Endothelial cell (in vitro differentiated cells): ENCODE measurements around the gene COX7A1. TPM values are rescaled to one million over a fixed set of nuclear protein-coding genes. Genes with fewer than 3 reads are reported as not detected.
A peak's percentile ranks its signal among the peaks of the same experiment; 100 is the strongest.

Source experiments
- DNase-seq: peaks from one replicate; pipeline ENCODE4 v3.0.0; 2021; ENCODE audit warnings: low spot score
- H3K27ac Mint-ChIP-seq: one replicate; pipeline ENCODE4 v1.8.0; 2021; ENCODE audit warnings: mixed read lengths, inconsistent platforms; ENCODE audit not compliant: unreplicated experiment
- H3K27me3 Mint-ChIP-seq: one replicate; pipeline ENCODE4 v1.8.0; 2021; ENCODE audit warnings: mild to moderate bottlenecking, moderate library complexity, mixed read lengths, inconsistent platforms; ENCODE audit not compliant: unreplicated experiment
- H3K36me3 Mint-ChIP-seq: one replicate; pipeline ENCODE4 v1.8.0; 2021; ENCODE audit warnings: mild to moderate bottlenecking, low read depth, mixed read lengths, inconsistent platforms; ENCODE audit not compliant: unreplicated experiment
- H3K4me1 Mint-ChIP-seq: one replicate; pipeline ENCODE4 v1.8.0; 2021; ENCODE audit warnings: mild to moderate bottlenecking, mixed read lengths, inconsistent platforms; ENCODE audit not compliant: unreplicated experiment
- H3K4me3 Mint-ChIP-seq: one replicate; pipeline ENCODE4 v1.8.0; 2021; ENCODE audit warnings: mild to moderate bottlenecking, mixed read lengths, inconsistent platforms; ENCODE audit not compliant: unreplicated experiment
- H3K9me3 Mint-ChIP-seq: one replicate; pipeline ENCODE4 v1.8.0; 2021; ENCODE audit warnings: mixed read lengths, inconsistent platforms; ENCODE audit not compliant: unreplicated experiment
- CTCF ChIP-seq: fragments of 200-600 bp; sonication (generic); IDR thresholded peaks from one replicate; pipeline ENCODE4 v1.5.0; 2021; ENCODE audit warnings: antibody characterized with exemption; ENCODE audit not compliant: unreplicated experiment
- total RNA-seq: library from RNA; stranded (reverse); fragmentation: NEBNext Ultra II Directional; extraction: Animal tissue kit (Norgen Biotek cat#: 25700); gene quantifications from one replicate; pipeline ENCODE4 v1.2.1, GENCODE V29; 2021; ENCODE audit not compliant: unreplicated experiment

The COX7A1 gene
- total RNA-seq, 1 donor from 2014 or later, result 5.2 TPM

- no peak overlapping the region for H3K27ac Mint-ChIP-seq
- DNase-seq, result no peak
- H3K4me1 Mint-ChIP-seq, result no peaks in the 10 kb centered on the region
- peaks cover 4% of the 10 kb centered on the region for H3K27me3 Mint-ChIP-seq
- no peak for TF ChIP-seq CTCF
- H3K9me3 Mint-ChIP-seq, result no peaks in the 10 kb centered on the region
- H3K36me3 Mint-ChIP-seq, result peaks cover 8% of the 10 kb centered on the region
- H3K4me3 Mint-ChIP-seq, result no peak overlapping the region
Observed at GRCh38 chr19:36106441-36106840, 45.8 kb downstream of the COX7A1 start.

- H3K27me3 Mint-ChIP-seq, result peaks cover 4% of the 10 kb centered on the region
Observed at GRCh38 chr19:36103842-36104552, 48.2 kb downstream of the COX7A1 start.

GRCh38 chr19:36103040-36103626 is 49.1 kb downstream of the COX7A1 start:
- TF ChIP-seq CTCF, result no peak
- Mint-ChIP-seq H3K4me3 (peak overlapping the region; percentile 60), H3K4me1 (no peaks in the 10 kb centered on the region), H3K27ac (no peak overlapping the region), H3K36me3 (peaks cover 13% of the 10 kb centered on the region), H3K9me3 (no peaks in the 10 kb centered on the region), H3K27me3 (peaks cover 4% of the 10 kb centered on the region)
- DNase-seq, result no peak

More at GRCh38 chr19:36103842-36104552, 48.2 kb downstream of the COX7A1 start:
- Mint-ChIP-seq H3K36me3 (peaks cover 8% of the 10 kb centered on the region), H3K4me1 (no peaks in the 10 kb centered on the region), H3K9me3 (no peaks in the 10 kb centered on the region), H3K4me3 (no peak overlapping the region), H3K27ac (no peak overlapping the region)
- no peak for DNase-seq
- TF ChIP-seq CTCF, result no peak

- peaks cover 13% of the 10 kb centered on the region for H3K36me3 Mint-ChIP-seq
- no peak overlapping the region for H3K27ac Mint-ChIP-seq
- H3K9me3 Mint-ChIP-seq, result no peaks in the 10 kb centered on the region
- peaks cover 2% of the 10 kb centered on the region for H3K4me1 Mint-ChIP-seq
- no peak for DNase-seq
- H3K27me3 Mint-ChIP-seq, result peaks cover 7% of the 10 kb centered on the region
- TF ChIP-seq CTCF, result no peak
- no peak overlapping the region for H3K4me3 Mint-ChIP-seq
Observed at GRCh38 chr19:36101550-36102327, 50.5 kb downstream of the COX7A1 start.

Other genes with a start within 250 kb of the COX7A1 start
- gene HCST, start 249.9 kb downstream of the COX7A1 start, total RNA-seq, result 0.95 TPM
- not detected for gene TYROBP, start 244.2 kb downstream of the COX7A1 start, total RNA-seq
- 53.4 TPM for gene LRFN3, start 216.1 kb downstream of the COX7A1 start, total RNA-seq
- gene SDHAF1, start 157.3 kb downstream of the COX7A1 start, total RNA-seq, result 14.3 TPM
- 4.5 TPM for gene SYNE4, start 143.6 kb downstream of the COX7A1 start, total RNA-seq
- gene ALKBH6, start 138.2 kb downstream of the COX7A1 start, total RNA-seq, result 27.3 TPM
- gene CLIP3, start 119.6 kb downstream of the COX7A1 start, total RNA-seq, result 94.8 TPM
- 6.7 TPM for gene THAP8, start 98.2 kb downstream of the COX7A1 start, total RNA-seq
- gene WDR62, start 97.5 kb downstream of the COX7A1 start, total RNA-seq, result 8.5 TPM
- not detected for gene OVOL3, start 41.3 kb downstream of the COX7A1 start, total RNA-seq
- 66.4 TPM for gene POLR2I, start 37.6 kb downstream of the COX7A1 start, total RNA-seq
- gene TBCB, start 37.0 kb downstream of the COX7A1 start, total RNA-seq, result 206 TPM
- gene CAPNS1, start 12.4 kb downstream of the COX7A1 start, total RNA-seq, result 901 TPM
- gene ZNF565, start 62.2 kb upstream of the COX7A1 start, total RNA-seq, result 3.7 TPM
- gene ZNF146, start 62.7 kb upstream of the COX7A1 start, total RNA-seq, result 45.5 TPM
- gene ZFP14, start 226.8 kb upstream of the COX7A1 start, total RNA-seq, result 13.9 TPM